C4-2B (cell line): ENCODE results near the gene CEACAM18.
"Not testable (repeated sequence)": the region's sequence is repeated elsewhere in the genome, so short reads cannot be mapped to it uniquely, and the experiment has no call there.

Source experiments
- H3K27ac ChIP-seq: fragments of 450-650 bp; 2 replicates; pipeline ENCODE4 v1.5.1; 2017
- CTCF ChIP-seq: fragments of 450-650 bp; conservative IDR thresholded peaks from 2 replicates; pipeline ENCODE4 v1.5.1; 2017; ENCODE audit warnings: mild to moderate bottlenecking
- ZFX ChIP-seq: fragments of 450-650 bp; IDR thresholded peaks from 2 replicates; pipeline ENCODE4 v1.6.1; 2017

Gene CEACAM18

GRCh38 chr19:51488491-51488890, 10.2 kb downstream of the CEACAM18 start:
- TF ChIP-seq ZFX (no peak), CTCF (no peak)
- H3K27ac ChIP-seq = no peak overlapping the region

GRCh38 chr19:51489113-51489512, 10.8 kb downstream of the CEACAM18 start:
- no peak for TF ChIP-seq ZFX
- H3K27ac ChIP-seq = no peak overlapping the region

GRCh38 chr19:51490676-51491075, 12.3 kb downstream of the CEACAM18 start:
- H3K27ac ChIP-seq = no peak overlapping the region
- TF ChIP-seq CTCF (no peak), ZFX (no peak)

- TF ChIP-seq CTCF (no peak), ZFX (no peak)
- no peak overlapping the region for H3K27ac ChIP-seq
These were observed 13.2 kb downstream of the CEACAM18 start for GRCh38 chr19:51491586-51491985.

- H3K27ac ChIP-seq = no peak overlapping the region
- TF ChIP-seq CTCF = no peak
- TF ChIP-seq ZFX = no peak
These were observed 15.4 kb downstream of the CEACAM18 start for GRCh38 chr19:51493776-51494175.

- no peak overlapping the region for H3K27ac ChIP-seq
- TF ChIP-seq ZFX = no peak
- TF ChIP-seq CTCF = no peak
These were observed 19.3 kb downstream of the CEACAM18 start for GRCh38 chr19:51497666-51498065.

GRCh38 chr19:51500931-51501330, 22.6 kb downstream of the CEACAM18 start:
- not testable (repeated sequence) for H3K27ac ChIP-seq

GRCh38 chr19:51501594-51502263, 23.4 kb downstream of the CEACAM18 start, which contains the start of gene SIGLEC12:
Gene SIGLEC12, minus strand, starts transcription at chr19:51501800. Its CDS starts 67 bp downstream, at chr19:51501733.
- no peak within 1 kb of the TSS for H3K27ac ChIP-seq
- TF ChIP-seq CTCF (no peak), ZFX (no peak)
